GM18505 (cell line): ENCODE measurements around the gene LINGO1.

Experiments used
- ATAC-seq: cut with Tn5 transposase; IDR thresholded peaks from one replicate; pipeline ENCODE4 v1.9.1; 2021; ENCODE audit not compliant: unreplicated experiment
- POLR2A ChIP-seq: IDR thresholded peaks from 4 replicates; pipeline ENCODE4 v1.6.1; 2011; ENCODE audit warnings: borderline replicate concordance; ENCODE audit not compliant: insufficient read depth, insufficient read length; ENCODE audit errors: extremely low read depth

The LINGO1 gene

DNA sequence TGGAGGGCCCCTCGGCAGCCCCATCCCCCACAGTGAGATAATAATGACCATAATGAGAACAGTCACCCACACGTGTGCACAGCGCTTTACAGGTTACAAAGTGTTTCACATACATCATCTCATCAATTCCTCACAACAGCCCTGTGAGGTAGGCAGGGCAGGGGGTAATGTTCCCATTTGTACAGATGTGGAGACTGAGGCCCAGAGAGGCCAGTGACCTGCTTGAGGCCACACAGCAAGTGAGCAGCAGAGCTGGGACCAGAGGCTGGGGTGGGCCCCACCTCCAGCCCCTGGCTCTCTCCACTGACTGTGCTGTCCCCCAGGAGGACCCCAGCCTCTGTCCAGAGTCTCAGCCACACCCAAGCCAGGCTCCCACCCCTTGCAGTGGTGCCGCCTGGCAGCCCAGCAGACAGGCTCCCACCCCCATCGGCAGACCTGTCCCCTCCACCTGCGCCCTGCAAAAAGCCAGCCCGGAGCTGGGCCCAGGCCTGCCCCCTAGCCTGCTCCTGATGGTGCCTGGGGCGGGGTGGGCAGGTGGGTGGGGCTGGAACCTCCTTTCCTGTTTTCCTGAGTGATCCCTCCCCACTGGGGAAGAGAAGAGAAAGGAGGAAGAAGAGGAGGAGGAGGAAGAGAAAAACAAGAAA, 19.6 kb downstream of the LINGO1 start:
- ATAC-seq: no peak
- TF ChIP-seq POLR2A: no peak

DNA sequence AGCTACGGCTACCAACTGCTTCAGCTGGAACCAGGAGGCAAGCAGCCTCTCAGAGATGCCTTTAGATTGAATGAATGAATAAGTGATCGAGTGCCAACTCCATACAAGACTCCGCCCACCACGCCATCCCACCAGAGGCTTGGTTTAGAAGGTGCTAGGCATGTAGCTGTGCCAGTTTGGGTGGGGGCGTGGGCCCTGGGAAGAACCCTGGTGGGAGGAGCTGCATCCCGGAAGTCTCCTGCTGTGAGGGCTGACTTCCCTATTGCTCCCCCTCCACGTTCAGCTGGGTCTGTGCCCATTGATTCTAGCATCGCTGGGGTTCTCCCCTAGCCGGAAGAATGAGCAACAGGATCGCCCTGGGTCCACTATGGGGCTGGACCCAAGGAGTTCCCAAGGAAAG, 20.9 kb downstream of the LINGO1 start:
- TF ChIP-seq POLR2A: no peak
- no peak for ATAC-seq

DNA sequence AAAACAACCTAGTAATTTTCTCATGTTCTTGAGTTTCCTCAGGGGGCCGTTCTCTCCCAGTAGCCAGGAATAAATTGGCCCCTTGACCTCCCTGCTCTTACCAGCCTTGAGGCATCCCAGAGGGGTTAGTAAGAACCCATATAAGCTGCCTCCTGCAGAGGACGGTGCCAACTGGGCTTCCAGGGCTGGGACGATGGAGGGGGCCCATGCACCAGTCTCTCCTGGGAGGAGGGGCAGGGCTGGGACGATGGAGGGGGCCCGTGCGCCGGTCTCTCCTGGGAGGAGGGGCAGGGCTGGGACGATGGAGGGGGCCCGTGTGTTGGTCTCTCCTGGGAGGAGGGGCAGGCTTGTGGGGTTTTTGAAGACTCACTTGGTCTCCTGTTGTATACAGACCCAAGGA, 22.0 kb downstream of the LINGO1 start:
- ATAC-seq: no peak
- TF ChIP-seq POLR2A: no peak

DNA sequence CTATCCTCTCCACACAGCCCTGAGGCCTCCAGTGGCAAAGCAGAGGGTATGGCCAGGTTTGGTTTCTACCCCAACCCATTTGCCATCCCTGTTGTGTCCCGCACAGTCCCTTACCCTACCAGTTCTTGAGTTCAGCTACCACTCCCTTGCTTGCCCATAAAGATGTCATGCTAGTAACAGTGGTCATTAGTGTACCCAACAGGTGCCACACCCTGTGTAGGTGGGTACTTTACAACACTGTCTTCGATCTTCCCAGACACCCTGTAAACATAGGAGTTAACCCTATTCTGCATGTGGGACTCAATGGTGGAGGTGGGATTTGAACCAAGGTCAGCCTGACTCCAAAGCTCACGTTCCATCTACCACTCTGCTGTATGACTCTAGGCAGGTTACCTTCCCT, 23.2 kb downstream of the LINGO1 start:
- no peak for ATAC-seq
- no peak for TF ChIP-seq POLR2A

DNA sequence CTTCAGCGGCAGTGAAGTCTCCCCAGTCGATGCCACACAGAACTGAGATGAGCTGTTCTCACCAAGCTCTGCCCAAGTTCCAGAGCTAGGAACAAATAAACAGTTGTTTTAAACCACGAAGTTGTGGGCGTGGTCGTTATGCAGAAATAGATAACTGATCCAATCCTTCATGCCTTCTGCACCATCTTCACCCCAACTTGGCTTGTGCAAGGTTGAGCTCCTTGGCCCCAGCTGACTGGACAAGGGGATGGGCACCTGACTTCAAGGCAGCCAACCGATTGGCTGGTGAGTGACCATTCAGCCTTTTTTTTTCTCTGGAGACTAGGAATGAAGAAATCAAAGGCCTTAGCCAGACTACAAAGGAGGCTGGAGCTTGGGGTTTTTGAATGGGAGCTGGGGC, 23.9 kb downstream of the LINGO1 start:
- TF ChIP-seq POLR2A: no peak
- no peak for ATAC-seq

DNA sequence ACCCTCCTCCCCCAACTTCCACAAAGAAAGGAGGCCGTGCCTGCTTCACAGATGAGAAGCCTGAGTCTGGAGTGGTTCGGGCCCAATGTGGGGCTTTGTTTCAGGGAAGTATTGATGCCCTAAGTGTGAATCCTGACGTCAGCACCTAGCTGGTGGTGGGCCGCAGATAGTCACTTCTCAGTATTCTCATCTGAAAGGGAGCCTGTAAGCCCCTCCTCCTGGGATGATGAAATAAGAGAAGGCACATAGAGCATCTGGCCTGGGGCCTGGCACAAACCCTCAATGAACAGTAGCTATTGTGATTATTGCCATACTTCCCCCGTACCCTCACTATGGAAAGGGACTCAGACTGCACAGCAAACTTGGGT, 24.8 kb downstream of the LINGO1 start:
- ATAC-seq: no peak
- TF ChIP-seq POLR2A: no peak

DNA sequence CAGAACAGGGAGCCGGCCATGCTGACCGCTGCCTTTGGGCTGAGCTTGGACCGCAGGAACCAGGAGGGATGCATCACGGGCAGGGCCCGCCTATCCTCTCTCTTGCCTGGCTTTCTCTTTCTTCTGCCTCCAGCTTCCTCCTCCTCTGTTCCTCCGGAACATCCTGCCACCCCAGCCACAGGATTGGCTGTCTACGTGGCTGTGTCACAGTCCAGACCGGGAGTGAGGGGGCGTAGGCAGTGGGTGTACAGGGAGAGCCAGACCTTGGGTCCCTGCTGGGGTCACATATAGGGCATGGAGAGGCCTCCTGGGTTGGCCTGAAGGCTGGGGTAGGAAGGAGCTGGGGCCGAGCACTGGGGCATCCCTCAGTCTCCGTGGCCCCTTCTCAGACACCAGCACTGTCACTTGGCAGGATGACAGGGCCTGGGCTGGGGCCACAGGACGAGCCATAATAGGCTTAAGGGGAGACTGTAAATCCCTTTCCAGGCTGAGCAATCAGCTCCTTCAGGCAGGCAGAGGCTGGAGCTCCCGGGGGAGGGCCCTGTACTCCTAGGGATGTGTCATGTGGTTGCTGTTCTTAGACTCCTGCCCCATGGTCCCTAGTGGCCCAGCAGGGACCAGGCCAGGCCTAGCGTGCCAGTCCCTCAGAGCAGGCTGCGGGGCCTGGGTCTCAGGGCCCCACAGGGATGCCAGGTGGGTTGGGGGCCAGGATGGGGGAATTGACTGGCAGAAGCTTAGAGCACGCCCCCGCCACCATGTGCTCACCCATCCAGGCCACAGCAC, 25.4 kb downstream of the LINGO1 start:
- no peak for ATAC-seq
- TF ChIP-seq POLR2A: no peak

DNA sequence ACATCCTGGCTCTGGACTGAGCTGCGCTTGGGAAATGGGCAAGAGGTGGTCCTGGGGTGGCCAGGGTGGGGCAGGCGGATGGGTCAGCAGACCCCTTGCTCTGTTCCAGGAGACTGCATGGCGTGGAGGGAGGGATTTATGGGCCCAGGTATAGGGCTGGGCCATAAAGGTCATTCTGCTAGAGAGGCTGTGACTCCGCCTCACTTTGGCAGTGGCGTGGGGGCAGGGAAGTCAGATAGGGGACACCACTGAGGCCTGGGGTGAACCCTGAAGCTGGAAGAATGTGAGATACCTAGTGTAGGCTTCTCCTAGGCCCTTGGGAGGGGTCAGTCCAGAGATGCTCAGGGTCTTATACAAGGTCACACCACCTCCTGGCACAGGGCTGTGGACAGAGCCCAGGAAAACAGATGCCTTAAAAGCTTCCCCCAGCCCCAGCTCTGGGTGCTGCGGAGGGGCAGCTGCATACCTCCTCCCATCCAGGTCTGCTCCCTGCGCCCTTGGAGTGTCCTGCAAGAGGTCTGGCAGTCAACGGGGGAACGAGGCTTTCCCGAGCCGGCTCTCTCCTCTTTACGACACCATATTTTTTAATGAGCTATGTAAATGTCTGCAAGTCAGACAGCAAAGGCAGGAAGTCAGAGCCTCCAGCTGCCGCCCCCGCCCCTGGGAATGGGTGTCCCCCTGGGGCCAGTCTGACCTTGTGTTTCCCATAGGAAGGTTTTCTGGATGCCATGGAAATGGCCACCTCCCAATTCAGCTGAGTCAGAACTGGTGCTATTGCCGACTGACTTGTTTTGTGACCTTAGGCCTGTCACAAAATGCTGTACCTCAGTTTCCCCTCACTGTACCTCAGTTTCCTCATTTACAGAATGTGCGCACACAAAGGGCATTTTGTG, 26.3 kb downstream of the LINGO1 start:
- no peak for ATAC-seq
- TF ChIP-seq POLR2A: no peak

DNA sequence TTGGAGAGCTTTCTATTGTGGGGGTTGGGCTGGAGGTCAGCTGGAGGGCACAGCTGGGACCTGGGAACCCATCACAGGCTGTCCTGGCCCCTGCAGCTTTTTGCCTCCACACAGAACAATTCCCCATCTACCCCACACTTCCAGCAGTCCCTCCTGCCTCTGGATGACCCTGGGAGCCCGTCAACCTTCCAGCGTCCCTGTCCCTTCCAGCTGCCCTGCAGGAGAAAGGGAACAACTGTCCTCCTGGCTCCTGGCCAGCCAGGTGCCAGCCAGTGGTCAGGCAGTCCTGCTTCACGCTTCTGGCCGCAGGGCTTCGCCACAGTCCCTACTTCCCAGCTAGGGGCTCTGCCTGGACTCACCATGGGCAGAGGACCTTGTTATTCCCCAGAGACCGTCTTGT, 27.2 kb downstream of the LINGO1 start:
- no peak for TF ChIP-seq POLR2A
- ATAC-seq: no peak

DNA sequence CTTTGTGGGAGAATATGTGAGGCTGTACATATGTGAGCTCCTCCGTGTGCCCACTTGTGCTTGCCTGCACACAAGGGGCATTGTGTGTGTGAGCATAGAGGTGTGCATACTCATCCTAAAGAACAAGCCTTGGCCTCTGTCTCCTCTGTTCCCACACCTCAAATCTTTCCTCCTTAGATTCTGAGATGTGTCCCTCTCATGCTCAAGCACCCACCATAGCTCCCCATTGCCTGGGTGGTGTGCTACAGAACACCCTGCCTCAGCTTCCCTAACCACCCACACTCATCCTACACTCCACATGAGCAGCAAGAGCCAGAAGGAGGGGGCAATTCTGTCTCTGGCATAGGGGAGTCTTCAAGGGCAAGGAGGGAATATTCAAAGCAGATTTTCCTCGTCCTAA, 27.7 kb downstream of the LINGO1 start:
- no peak for ATAC-seq

DNA sequence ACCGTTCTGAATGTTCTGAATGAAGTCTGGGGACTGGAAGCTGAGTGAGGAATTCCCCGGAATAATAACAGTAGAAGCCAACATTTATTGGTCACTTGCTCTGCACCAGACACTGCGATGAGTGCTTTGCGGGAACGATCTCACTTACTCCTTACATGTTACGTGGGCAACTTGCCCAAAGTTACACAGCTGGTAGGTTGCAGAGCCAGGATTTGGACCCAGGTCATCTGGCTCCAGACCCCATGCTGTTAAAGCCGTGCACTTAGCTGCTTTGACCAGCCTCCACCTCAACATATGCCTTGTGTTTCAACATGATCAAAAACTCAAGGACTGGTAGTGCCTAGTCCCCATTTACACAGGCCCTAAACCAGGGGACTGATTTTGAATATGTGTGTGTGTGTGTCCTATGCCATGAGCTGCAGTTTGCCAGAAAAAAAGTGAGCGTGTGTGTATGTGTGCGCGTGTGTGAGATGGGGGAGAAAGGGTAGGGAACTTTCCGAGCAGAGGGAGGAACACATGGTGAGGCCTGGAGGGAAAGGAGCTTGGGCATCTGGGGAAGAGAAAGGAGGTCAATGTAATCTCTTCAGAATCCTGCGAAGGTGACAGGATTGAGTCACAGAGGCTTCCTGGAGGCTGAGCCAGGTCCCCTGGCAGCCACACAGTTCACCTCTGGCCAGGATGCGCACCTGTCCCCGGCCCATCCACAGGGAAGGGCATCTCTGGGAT, 28.9 kb downstream of the LINGO1 start:
- TF ChIP-seq POLR2A: no peak
- no peak for ATAC-seq

More for the DNA sequence above, 27.7 kb downstream of the LINGO1 start:
- no peak for TF ChIP-seq POLR2A

DNA sequence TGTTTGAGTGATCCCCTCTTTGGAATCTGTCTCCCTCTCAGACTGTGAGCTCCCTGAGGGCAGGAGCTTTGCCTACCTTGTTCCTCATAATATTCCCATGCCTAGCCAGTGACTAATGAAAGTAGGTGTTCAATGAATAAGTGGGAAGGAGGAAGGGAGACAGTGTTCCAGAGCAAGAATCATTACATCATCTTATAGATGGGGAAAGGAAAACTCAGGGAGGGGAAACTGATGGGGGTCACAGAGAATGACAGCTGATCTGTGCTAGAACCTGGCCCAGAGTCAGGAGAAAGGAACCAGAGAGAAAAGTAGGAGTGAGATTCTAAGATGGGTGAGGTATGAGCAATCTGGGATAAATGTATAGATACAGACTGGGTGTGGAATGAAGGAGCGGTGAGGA, 29.9 kb downstream of the LINGO1 start:
- ATAC-seq: no peak
- no peak for TF ChIP-seq POLR2A

DNA sequence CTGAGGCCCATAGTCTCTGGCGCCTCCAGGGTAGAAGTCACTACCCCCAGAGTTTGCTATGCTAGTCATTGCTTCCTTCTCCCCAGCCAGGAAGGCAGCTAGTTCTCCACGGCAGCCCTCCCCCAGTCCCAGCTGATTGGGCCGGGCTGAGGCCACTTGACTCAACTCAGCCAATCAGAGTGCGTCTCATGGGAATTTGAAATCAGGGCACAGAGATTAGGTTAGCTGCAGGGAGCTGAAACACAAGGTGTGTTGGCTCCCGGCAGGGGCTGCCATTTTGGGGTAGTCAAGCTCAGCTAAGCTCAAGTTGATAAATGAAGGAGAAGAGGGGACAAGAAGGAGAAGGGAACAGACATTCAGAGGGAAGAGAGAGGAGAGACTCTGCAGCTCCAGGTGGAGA, 32.8 kb downstream of the LINGO1 start:
- TF ChIP-seq POLR2A: no peak
- ATAC-seq: no peak
